Measurements from ENCODE around the gene ZNF326.
"Not testable (repeated sequence)": the region's sequence is repeated elsewhere in the genome, so short reads cannot be mapped to it uniquely, and the experiment has no call there.

ZNF326 gene

GRCh38 chr1:89995598-89996449 is 914 bp downstream of the ZNF326 start:
- in situ Hi-C loops (cut with HindIII; ENCODE audit: low sequenced_read_pairs) = no loop called here

DNA sequence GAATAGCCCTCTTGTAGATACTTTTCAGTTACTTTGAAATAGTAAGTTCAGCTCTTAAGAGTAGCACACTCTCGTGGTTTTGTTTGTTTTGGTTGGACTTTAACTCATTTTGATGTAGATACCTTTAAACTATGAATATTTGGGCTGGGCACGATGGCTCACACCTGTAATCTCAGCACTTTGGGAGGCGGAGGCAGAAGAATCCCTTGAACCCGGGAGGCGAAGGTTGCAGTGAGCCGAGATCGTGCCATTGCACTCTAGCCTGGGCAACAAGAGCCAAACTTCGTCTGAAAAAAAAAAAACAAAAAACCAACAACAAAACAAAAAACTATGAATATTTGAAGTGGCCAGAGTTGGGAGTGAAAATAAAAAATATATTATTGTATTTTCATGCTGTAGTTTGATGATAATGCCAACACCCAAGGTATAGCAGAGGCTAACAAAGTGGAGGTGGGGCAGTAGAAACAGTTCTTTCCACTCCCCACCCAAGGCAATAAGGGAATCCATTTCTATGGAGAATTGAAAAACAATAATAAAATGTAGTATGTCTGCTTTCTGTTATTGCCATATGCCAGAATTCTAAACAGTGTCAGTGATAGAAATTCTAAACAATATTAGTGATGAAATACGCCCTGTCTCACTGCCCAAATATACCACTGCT is 1.7 kb downstream of the ZNF326 start:
- in situ Hi-C loops (cut with HindIII; ENCODE audit: low sequenced_read_pairs) = no loop called here

- in situ Hi-C loops (cut with HindIII; ENCODE audit: low sequenced_read_pairs) = not testable (repeated sequence)
Measured at GRCh38 chr1:89997152-89997551, 2.2 kb downstream of the ZNF326 start.

GRCh38 chr1:89998306-89998705 is 3.4 kb downstream of the ZNF326 start:
- in situ Hi-C loops (cut with HindIII; ENCODE audit: low sequenced_read_pairs) = no loop called here

DNA sequence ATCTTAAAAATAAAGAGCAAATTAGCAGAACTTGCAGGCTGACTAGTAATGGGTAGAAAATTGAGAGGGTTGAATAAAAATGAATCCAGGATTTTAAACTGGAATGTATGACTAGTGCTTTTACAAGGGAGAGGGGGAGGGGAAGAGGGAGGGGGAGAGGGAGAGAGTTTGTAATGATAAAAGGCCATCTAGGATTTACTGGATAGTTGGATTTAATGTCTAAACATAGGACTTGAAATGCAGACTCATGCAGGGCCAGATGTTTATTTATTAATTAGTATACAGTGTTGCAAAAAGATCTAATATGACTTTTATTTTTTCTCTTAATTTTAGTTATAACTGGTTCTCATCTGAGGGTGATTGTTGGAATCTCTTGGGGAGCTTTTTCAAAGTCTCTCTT is 4.3 kb downstream of the ZNF326 start:
- in situ Hi-C loops (cut with HindIII; ENCODE audit: low sequenced_read_pairs) = no loop called here

DNA sequence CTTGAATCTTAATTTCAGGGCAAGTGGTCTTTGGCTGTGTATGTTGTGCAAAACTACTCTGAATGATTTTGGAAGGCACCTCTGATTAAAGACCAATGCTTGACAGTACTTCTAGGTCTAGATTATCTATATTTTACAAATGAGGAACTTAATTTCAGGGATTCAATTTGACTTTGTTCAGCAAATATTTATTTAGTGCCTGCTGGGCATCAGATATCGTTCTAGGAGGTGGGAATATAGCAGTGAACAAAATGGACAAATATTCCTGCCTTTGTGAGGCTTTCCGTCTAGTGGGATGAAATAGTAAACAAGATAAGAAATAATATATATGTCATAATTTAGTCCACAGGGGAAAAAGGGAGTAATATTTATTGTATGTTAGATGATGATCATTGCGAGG is 4.7 kb downstream of the ZNF326 start:
- in situ Hi-C loops (cut with HindIII; ENCODE audit: low sequenced_read_pairs) = no loop called here

DNA sequence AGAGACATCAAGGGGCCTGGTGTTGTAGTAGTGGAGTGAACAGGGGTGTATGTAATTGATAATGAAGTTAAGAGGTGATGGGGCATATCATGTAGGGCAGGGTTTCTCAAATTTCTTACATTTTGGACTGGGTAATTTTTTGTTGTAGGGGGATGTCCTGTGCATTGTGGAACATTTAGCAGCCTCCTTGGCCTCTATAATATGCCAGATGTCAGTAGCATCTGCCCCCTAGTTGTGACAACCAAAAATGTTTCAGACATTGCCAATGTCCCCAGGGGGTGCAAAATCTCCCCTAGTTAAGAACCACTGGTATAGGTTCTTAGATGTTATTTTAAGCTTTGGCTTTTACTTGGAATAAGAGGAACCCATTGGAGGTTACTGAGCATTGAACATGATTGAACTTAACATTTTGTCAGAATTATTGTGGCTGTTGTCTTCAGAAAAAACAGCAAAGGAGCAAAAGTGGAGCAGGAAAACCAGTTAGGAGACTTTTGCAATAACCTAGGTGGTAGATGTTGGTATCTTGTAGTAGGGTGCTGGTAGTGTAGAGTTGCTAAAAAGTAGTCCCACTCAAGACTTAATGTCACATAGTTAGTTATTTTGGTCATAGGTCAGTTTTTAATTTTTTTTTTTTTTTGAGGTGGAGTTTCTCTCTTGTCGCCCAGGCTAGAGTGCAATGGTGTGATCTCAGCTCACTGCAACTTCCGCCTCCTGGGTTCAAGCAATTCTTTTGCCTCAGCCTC is 6.2 kb downstream of the ZNF326 start:
- in situ Hi-C loops (cut with HindIII; ENCODE audit: low sequenced_read_pairs) = no loop called here

DNA sequence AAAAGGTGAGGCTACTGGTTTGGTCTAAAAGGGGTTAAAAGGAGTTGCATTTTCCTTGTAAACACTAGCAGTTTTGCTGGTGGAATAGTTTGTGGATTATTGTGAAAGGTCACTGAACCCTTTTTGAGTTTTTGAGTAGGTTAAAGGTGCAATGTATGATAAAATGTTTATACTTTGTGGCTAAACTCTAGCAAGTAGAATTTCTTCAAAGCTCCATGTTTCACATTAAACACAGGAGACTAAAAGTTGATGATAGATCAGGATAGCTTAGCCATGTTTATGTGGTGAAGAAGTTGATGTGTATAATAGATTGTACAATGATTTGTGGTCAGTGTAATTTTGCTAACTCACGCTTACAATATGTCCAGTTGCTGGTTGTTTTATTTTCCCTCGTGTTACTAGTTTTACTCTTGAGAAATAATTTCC is 13.1 kb downstream of the ZNF326 start:
- in situ Hi-C loops (cut with HindIII; ENCODE audit: low sequenced_read_pairs) = no loop called here

DNA sequence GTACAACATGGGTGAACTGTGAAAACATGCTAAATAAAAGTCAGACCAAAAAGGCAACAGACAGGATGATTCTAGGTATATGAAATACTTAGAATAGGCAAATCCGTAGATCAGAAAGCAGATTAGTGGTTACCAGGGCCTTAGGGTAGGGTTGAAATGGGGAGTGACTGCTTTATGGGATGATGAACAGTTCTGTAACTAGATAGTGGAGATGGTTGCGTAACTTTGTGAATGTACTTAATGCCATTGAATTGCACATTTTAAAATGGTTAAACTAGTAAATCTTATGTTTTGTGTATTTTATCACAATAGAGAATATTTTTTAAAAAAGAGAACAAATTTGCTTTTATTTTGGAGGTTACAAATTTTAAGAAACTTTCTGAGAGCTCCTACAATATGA is 17.4 kb downstream of the ZNF326 start:
- in situ Hi-C loops (cut with HindIII; ENCODE audit: low sequenced_read_pairs) = no loop called here

DNA sequence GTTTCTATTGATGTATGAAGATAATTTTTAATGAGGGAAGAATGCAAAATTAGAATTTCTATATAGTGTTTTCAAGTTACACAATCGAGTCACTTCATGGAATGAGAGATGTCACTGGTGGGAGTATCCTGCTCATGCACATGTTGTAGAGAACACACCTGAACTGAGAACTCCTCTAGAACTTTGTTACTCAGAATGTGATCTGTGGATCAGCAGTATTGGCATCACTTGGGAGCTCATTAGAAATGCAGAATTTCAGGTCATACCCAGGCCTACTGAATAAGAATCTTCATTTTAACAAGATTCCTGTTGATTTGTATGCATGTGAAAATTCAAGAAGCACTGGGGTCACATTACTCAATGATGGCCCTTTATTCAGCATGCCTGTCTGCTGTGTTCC is 28.8 kb downstream of the ZNF326 start:
- in situ Hi-C loops (cut with HindIII; ENCODE audit: low sequenced_read_pairs) = no loop called here

GRCh38 chr1:90027281-90027680 is 32.4 kb downstream of the ZNF326 start:
- in situ Hi-C loops (cut with HindIII; ENCODE audit: low sequenced_read_pairs) = no loop called here

- in situ Hi-C loops (cut with HindIII; ENCODE audit: low sequenced_read_pairs) = no loop called here
Measured at GRCh38 chr1:90039652-90040051, 44.7 kb downstream of the ZNF326 start.

DNA sequence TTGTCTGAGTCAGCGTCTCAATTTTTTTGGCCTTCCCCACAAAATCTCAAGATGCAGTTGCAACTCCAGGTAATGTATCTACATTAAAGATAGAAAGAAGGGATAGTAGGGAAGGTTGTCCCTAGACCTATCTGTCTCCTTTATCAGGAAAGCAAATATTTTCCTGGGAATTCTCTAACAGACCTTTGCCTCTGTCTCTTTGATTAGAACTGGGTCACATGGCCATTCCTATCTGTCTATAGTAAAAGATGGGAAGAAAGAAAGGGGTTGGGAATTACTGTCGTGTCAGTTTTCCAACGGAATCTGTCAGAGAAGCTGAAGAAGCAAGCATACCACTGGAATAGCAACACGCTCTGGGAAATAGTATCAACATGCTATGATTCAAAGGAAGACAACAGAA is 48.7 kb downstream of the ZNF326 start:
- in situ Hi-C loops (cut with HindIII; ENCODE audit: low sequenced_read_pairs) = no loop called here

DNA sequence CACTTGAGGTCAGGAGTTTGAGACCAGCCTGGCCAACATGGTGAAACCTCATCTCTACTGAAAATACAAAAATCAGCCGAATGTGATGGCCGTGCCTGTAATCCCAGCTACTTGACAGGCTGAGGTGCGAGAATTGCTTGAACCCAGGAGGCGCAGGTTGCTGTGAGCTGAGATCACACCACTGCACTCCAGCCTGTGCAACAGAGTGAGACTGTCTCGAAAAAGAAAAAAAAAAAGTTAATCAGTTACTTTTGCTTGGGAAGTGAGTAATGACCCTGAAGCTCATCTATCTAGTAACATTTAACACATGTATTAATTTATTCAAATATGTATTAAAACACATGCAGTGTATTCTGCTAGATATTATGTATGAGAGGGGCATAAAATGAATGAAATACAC is 49.4 kb downstream of the ZNF326 start:
- in situ Hi-C loops (cut with HindIII; ENCODE audit: low sequenced_read_pairs) = no loop called here

DNA sequence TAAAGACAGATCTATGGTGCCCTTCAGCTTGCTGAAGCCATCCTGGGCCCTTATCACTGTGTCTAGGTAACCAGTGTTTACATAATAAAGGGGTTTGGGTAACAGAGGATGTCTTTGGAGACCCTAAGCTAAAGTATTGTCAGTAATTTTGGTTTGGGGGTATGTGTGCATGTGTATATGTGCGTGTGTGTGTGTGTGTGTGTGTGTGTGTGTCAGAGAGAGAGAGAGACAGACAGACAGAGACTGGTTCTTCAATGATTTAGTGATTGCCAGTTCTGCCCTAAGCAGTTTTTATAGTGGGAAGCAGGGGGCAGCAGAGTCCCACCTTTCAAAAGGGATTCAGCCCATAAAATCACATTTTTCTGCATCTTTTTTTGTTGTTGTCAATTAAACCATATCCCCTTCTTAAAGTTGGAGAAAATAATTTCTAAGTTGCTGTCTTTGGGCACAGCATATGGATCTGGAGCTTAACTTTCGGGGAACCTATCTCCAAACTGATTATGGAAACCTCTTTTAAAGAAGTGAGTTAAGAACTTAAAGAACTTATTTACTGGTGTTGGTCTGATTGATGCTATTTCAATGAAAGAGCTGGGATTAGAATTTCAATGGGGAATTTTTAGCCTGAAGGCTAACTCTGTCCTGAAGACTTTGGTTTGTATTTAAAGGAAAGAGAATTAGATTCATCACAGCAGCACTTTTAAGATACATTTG is 51.1 kb downstream of the ZNF326 start:
- in situ Hi-C loops (cut with HindIII; ENCODE audit: low sequenced_read_pairs) = no loop called here

DNA sequence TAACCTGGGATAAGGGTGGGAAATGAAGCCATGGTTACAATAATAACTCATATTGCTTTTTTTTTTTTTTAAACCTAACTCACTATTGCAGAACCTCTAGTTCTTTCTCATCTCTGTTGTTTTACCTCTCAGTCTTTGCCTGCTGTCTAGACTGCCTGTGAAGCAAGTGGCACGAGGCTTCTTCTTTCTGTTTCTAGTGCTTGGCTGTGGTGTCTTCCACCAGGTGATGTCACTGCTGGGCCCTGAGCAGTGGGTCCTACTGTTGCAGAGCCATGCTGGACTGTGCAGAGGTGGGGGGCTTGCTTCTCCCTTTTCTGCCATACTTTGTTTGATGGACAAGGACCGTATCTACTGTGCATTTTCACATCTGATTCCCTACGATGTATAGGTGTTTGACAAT is 51.7 kb downstream of the ZNF326 start:
- in situ Hi-C loops (cut with HindIII; ENCODE audit: low sequenced_read_pairs) = no loop called here

- in situ Hi-C loops (cut with HindIII; ENCODE audit: low sequenced_read_pairs) = no loop called here
Measured at GRCh38 chr1:90048043-90048442, 53.1 kb downstream of the ZNF326 start.

DNA sequence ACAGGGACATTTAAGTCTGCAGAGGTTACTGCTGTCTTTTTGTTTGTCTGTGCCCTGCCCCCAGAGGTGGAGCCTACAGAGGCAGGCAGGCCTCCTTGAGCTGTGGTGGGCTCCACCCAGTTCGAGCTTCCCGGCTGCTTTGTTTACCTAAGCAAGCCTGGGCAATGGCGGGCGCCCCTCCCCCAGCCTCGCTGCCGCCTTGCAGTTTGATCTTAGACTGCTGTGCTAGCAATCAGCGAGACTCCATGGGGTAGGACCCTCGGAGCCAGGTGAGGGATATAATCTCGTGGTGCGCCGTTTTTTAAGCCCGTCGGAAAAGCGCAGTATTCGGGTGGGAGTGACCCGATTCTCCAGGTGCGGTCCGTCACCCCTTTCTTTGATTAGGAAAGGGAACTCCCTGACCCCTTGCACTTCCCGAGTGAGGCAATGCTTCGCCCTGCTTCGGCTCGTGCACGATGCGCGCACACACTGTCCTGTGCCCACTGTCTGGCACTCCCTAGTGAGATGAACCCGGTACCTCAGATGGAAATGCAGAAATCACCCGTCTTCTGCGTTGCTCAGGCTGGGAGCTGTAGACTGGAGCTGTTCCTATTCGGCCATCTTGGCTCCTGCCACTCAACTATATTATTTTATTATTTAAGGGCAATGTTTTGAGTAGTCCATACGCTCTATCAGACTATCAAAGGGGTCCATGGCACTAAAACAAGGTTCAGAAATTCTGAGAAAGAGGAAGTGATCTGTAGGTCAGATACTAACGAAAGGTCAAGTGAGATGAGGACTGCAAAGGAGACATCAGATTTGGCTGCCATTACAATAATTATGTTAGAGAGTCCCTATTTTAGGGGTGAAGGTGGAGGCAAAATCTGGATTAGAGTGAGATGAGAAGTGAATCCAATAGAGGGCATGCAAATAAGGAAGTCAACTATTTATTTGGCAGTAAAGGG is 68.1 kb downstream of the ZNF326 start:
- in situ Hi-C loops (cut with HindIII; ENCODE audit: low sequenced_read_pairs) = not testable (repeated sequence)

DNA sequence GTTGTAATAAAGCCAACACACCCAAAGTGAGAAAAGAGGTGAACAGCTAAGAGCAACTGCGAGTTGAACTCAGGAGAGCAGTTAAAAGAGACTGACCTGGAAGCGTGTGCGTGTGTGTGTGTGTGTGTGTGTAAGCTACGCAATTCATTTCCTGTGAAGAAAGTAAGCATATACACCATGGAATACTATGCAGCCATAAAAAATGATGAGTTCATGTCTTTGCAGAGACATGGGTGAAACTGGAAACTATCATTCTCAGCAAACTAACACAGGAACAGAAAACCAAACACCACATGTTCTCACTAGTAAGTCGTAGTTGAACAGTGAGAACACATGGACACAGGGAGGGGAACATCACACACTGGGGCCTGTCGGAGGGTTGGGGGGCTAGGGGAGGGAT is 69.2 kb downstream of the ZNF326 start:
- in situ Hi-C loops (cut with HindIII; ENCODE audit: low sequenced_read_pairs) = not testable (repeated sequence)
